HG03280 (cell line): Measurements from ENCODE around the gene HKDC1.
"Not testable (repeated sequence)": the region's sequence is repeated elsewhere in the genome, so short reads cannot be mapped to it uniquely, and the experiment has no call there.

Source experiments
- ATAC-seq: cut with Tn5 transposase; IDR thresholded peaks from one replicate; pipeline ENCODE4 v1.9.1; 2021; ENCODE audit warnings: mild to moderate bottlenecking, moderate library complexity; ENCODE audit not compliant: unreplicated experiment

The HKDC1 gene

GRCh38 chr10:69275444-69275843, 55.3 kb downstream of the HKDC1 start:
- ATAC-seq = no peak

- ATAC-seq = no peak
Observed at GRCh38 chr10:69276503-69276902, 56.4 kb downstream of the HKDC1 start.

GRCh38 chr10:69278446-69278963, 58.4 kb downstream of the HKDC1 start, which contains the start of gene HK1:
Gene HK1 (plus strand): TSS chr10:69278496.
- ATAC-seq = no peak

GRCh38 chr10:69279110-69279509, 59.0 kb downstream of the HKDC1 start:
- ATAC-seq = no peak

- ATAC-seq = no peak
Observed at GRCh38 chr10:69281507-69282413, 61.6 kb downstream of the HKDC1 start.

- not testable (repeated sequence) for ATAC-seq
Observed at GRCh38 chr10:69284402-69284801, 64.3 kb downstream of the HKDC1 start.

GRCh38 chr10:69285699-69286098, 65.6 kb downstream of the HKDC1 start:
- no peak for ATAC-seq

GRCh38 chr10:69287181-69287580, 67.0 kb downstream of the HKDC1 start:
- ATAC-seq = no peak

- ATAC-seq = no peak
Observed at GRCh38 chr10:69290993-69291392, 70.9 kb downstream of the HKDC1 start.

- no peak for ATAC-seq
Observed at GRCh38 chr10:69292459-69292858, 72.3 kb downstream of the HKDC1 start.

- no peak for ATAC-seq
Observed at GRCh38 chr10:69295027-69295636, 75.0 kb downstream of the HKDC1 start.

GRCh38 chr10:69303632-69304051, 83.5 kb downstream of the HKDC1 start:
- no peak for ATAC-seq

GRCh38 chr10:69306421-69306820, 86.3 kb downstream of the HKDC1 start:
- ATAC-seq = no peak

- no peak for ATAC-seq
Observed at GRCh38 chr10:69307434-69307833, 87.3 kb downstream of the HKDC1 start.

- ATAC-seq = not testable (repeated sequence)
Observed at GRCh38 chr10:69308304-69308703, 88.2 kb downstream of the HKDC1 start.

GRCh38 chr10:69311309-69311708, 91.2 kb downstream of the HKDC1 start:
- ATAC-seq = no peak

- ATAC-seq = no peak
Observed at GRCh38 chr10:69312528-69312927, 92.4 kb downstream of the HKDC1 start.

- no peak for ATAC-seq
Observed at GRCh38 chr10:69315100-69315542, 95.0 kb downstream of the HKDC1 start.

- ATAC-seq = no peak
Observed at GRCh38 chr10:69315610-69316312, 95.6 kb downstream of the HKDC1 start.

- no peak for ATAC-seq
Observed at GRCh38 chr10:69316313-69317059, 96.4 kb downstream of the HKDC1 start.
